BJ (cell line): ENCODE measurements around the gene TNFRSF21. TPM values are rescaled to one million over a fixed set of nuclear protein-coding genes. Genes with fewer than 3 reads are reported as not detected.

Experiments
- CTCF ChIA-PET: fragments of 350-600 bp; formaldehyde crosslinking; extraction: SDS; loops from one replicate; lab custom pipeline; 2021; ENCODE audit warnings: antibody characterized with exemption, inconsistent platforms; lab: Yijun Ruan, JAX
- POLR2A ChIA-PET: fragments of 300-600 bp; sonication (Branson Sonifier 250); formaldehyde crosslinking; extraction: SDS; loops from one replicate; lab custom pipeline; 2021; ENCODE audit warnings: antibody characterized with exemption; lab: Charles Lee
- DNase-seq: peaks from one replicate; pipeline ENCODE4 v3.0.0-alpha.2; 2011; ENCODE audit warnings: low read depth
- H3K27me3 ChIP-seq: 2 replicates; pipeline ENCODE4 v1.6.0; 2011; ENCODE audit warnings: low read length; ENCODE audit not compliant: control insufficient read depth, insufficient read depth
- H3K36me3 ChIP-seq: 2 replicates; pipeline ENCODE4 v1.5.1; 2011; ENCODE audit warnings: low read length; ENCODE audit not compliant: control insufficient read depth, insufficient read depth
- H3K4me3 ChIP-seq: 2 replicates; pipeline ENCODE4 v1.5.1; 2011; ENCODE audit warnings: low read depth, mild to moderate bottlenecking, control low read depth, low read length
- CTCF ChIP-seq: IDR thresholded peaks from 2 replicates; pipeline ENCODE4 v1.5.1; 2011; ENCODE audit warnings: low read depth, mild to moderate bottlenecking, control low read depth, inconsistent platforms, low read length, moderate library complexity; ENCODE audit not compliant: insufficient read depth
- polyA plus RNA-seq: library from polyadenylated mRNA; depleted of rRNA; stranded (reverse); fragments of >200 nt; gene quantifications from 2 replicates; pipeline ENCODE4 v1.2.3, GENCODE V29; 2011; rRNA removed

The TNFRSF21 gene
- polyA plus RNA-seq, 1 experiment = 3.6 TPM

- ChIA-PET CTCF (no interaction called here), POLR2A (no interaction called here)
- H3K36me3 ChIP-seq = no peaks in the 10 kb centered on the region
- TF ChIP-seq CTCF = no peak
- H3K27me3 ChIP-seq = no peaks in the 10 kb centered on the region
- no peak for DNase-seq
- H3K4me3 ChIP-seq = no peak overlapping the region
Observed at GRCh38 chr6:47182291-47182957, 127.3 kb downstream of the TNFRSF21 start.

- Histone ChIP-seq H3K27me3 (no peaks in the 10 kb centered on the region), H3K4me3 (no peak overlapping the region), H3K36me3 (no peaks in the 10 kb centered on the region)
- ChIA-PET POLR2A (no interaction called here), CTCF (interaction anchor here (1.2 kb wide), 1 partner anchor 9 kb away, joined by 3 read pairs; no protein-coding TSS in a partner anchor)
- DNase-seq = no peak
- TF ChIP-seq CTCF = no peak
Observed at GRCh38 chr6:47181681-47182080, 128.0 kb downstream of the TNFRSF21 start.

Other genes starting within 250 kb of the TNFRSF21 start
- 2.2 and 5.8 TPM in 2 replicates for gene CD2AP, start 167.9 kb upstream of the TNFRSF21 start, polyA plus RNA-seq